GM12878 (cell line): Measurements from ENCODE around the gene DCAF6. TPM values are rescaled to one million over a fixed set of nuclear protein-coding genes. Genes with fewer than 3 reads are reported as not detected.

Source experiments
- ATF3 ChIP-seq: IDR thresholded peaks from 2 replicates; pipeline ENCODE4 v1.6.1; 2011; ENCODE audit warnings: low read depth, mild to moderate bottlenecking, low read length, moderate library complexity, borderline replicate concordance; ENCODE audit errors: extremely low read depth
- CBX5 ChIP-seq: sonication (generic); IDR thresholded peaks from 2 replicates; pipeline ENCODE4 v1.6.1; 2016; ENCODE audit warnings: low read depth, moderate library complexity, mild to moderate bottlenecking, inconsistent platforms
- CHD1 ChIP-seq: IDR thresholded peaks from 2 replicates; pipeline ENCODE4 v1.6.1; 2012; ENCODE audit warnings: low read depth, low read length, improper control_type of control experiment
- IKZF1 ChIP-seq: fragments of 450-650 bp; conservative IDR thresholded peaks from 2 replicates; pipeline ENCODE4 v1.6.1; 2017; ENCODE audit warnings: antibody characterized with exemption, mild to moderate bottlenecking
- JUND ChIP-seq: IDR thresholded peaks from 2 replicates; pipeline ENCODE4 v1.6.1; 2012; ENCODE audit warnings: low read depth, mild to moderate bottlenecking, low read length, improper control_type of control experiment, moderate library complexity
- MTA3 ChIP-seq: IDR thresholded peaks from 2 replicates; pipeline ENCODE4 v1.6.1; 2012; ENCODE audit warnings: low read length, inconsistent platforms, borderline replicate concordance
- SIN3A ChIP-seq: IDR thresholded peaks from 2 replicates; pipeline ENCODE4 v1.6.1; 2012; ENCODE audit warnings: low read depth, low read length, improper control_type of control experiment
- WRNIP1 ChIP-seq: IDR thresholded peaks from 2 replicates; pipeline ENCODE4 v1.6.1; 2011; ENCODE audit warnings: low read depth, low read length, improper control_type of control experiment, borderline replicate concordance
- ZBTB4 ChIP-seq: fragments of 450-650 bp; formaldehyde crosslinking; IDR thresholded peaks from 2 replicates; pipeline ENCODE4 v1.4.0; 2022; ENCODE audit warnings: mild to moderate bottlenecking, moderate library complexity
- ZBTB40 ChIP-seq: fragments of 450-650 bp; IDR thresholded peaks from 2 replicates; pipeline ENCODE4 v1.6.1; 2016; ENCODE audit warnings: mild to moderate bottlenecking, moderate library complexity, borderline replicate concordance
- ZNF384 ChIP-seq: IDR thresholded peaks from 2 replicates; pipeline ENCODE4 v1.6.1; 2012; ENCODE audit warnings: low read depth, mild to moderate bottlenecking, low read length, improper control_type of control experiment, borderline replicate concordance
- ZNF622 ChIP-seq: fragments of 450-650 bp; IDR thresholded peaks from 2 replicates; pipeline ENCODE4 v1.6.1; 2017; ENCODE audit warnings: mild to moderate bottlenecking, inconsistent platforms
- polyA plus RNA-seq, 11 experiments: library from polyadenylated mRNA; depleted of rRNA in 4 of 11; unstranded in 6 of 11; stranded (reverse) in 5 of 11; fragments of >200 nt; fragmentation: Nextera tagmentation in 4 of 11; fragmentation: Illumina TruSeq in 1 of 11; extraction: Ambion mirVana in 4 of 11; extraction: Trizol in 1 of 11; gene quantifications; 1 replicate in 1 of 11; 2 replicates in 10 of 11; pipeline versions ENCODE4 v1.2.1 to v1.2.3, GENCODE V29; 2011 to 2016; ENCODE audit warnings: inconsistent platforms in 2 of 11, missing spikeins in 2 of 11, low read depth in 1 of 11
- total RNA-seq, 4 experiments: library from RNA; depleted of rRNA in 3 of 4; stranded (reverse); fragments of >200 nt in 3 of 4; fragmentation: Illumina TruSeq in 1 of 4; extraction: Trizol in 1 of 4; gene quantifications; 2 replicates each; pipeline versions ENCODE4 v1.2.1 to v1.2.3, GENCODE V29; 2013 to 2021

The DCAF6 gene
- total and polyA plus RNA-seq, 10 of the 15 experiments (the other 5 are each of a cell fraction or from before 2014, with no cell fraction given): 11.4 to 62.7 (median 33.0) TPM

- TF ChIP-seq ZBTB40: no peak
- no peak for TF ChIP-seq ATF3
- TF ChIP-seq ZNF384: no peak
- no peak for TF ChIP-seq WRNIP1
- TF ChIP-seq CBX5: no peak
- no peak for TF ChIP-seq SIN3A
- no peak for TF ChIP-seq JUND
- TF ChIP-seq IKZF1: no peak
- no peak for TF ChIP-seq ZNF622
- no peak for TF ChIP-seq CHD1
- TF ChIP-seq MTA3: no peak
- no peak for TF ChIP-seq ZBTB4 (CRISPR knock-in tag)
Measured at GRCh38 chr1:168065506-168065905, 129.0 kb downstream of the DCAF6 start (continued).
